ENCODE measurements around the gene PRLR.
"Not testable (repeated sequence)": the region's sequence is repeated elsewhere in the genome, so short reads cannot be mapped to it uniquely, and the experiment has no call there.

PRLR gene

DNA sequence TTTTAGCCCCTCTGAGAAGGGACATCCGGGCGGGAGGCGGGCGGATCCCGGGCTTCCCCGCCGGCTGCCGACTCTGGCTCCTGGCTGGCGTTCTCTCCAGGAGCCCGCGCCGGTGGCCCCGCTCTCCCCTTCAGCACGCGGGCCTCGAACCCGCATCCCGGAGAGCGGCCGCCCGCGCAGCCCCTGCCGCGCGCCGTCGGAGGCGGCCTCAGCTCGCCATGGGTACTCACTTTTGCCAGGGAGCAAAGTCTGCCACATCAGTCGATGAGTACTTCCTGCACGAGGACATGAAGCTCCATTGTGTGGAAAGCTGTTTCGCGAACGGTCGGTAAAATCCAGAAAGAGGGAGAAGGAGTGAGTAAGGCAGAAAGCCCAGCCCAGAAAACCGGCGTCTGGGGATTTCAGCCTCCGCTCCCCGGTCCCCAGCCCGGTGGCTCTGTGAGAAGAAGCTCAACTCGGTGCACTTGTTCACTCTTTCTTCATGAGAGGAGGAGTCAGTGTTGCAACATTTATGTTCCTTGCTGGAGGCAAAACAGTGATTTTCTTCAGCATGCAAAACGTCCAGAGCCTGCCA, at the start of gene PRLR:
TSS of gene PRLR (minus strand) at position 450 of the 574 bp plus-strand sequence. CDS start 140,867 bp downstream, outside the sequence.
- no peak for ATAC-seq

DNA sequence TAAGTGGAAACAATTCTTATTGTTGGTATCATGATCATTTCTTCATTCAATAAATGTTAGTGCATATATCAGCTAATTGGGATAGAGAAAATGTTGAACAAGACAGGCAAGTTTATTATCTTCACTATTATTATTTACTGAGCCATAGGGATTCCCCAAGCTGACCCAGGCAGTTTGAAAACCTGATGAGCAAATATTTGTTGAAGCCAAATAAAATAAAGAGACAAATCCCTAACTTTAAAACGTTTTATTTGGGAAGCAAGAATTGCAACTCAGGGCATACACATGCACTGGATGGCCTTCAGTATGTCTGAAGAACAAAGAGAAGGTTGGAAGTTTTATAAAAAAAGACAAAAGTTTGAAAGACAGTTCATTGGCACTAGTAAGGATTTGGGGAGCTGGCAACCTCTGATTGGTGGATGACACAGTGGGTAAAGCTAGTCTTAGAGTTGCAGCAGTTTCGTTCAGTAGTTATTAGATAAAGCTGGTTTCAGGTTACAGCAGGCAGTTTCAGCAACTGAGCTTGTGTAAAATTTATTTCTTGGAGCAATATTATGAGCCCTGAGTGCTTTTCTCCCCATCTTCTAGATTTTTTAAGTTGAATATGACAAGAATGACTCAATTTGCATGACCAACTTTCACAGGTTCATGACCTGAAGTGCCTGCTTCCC, 44.7 kb upstream of the PRLR start:
- ATAC-seq = no peak

DNA sequence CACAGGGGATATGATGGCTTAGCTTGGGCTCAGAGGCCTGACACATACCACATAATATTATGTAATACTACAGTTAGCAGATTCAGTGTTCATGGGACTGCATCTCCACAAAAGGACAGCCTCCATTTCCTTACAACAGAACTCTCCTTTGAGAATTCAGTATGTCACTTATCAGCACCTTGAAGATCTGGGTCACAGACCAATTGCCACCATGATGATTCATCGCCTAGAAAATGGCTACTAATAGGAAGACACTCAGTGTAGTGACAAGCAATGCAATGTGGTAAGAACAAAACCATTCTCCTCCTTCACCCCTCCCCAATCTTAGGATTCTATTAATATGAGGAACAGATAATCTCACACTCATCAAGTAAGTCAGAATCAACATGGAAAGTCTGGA, 38.7 kb upstream of the PRLR start:
- no peak for ATAC-seq

DNA sequence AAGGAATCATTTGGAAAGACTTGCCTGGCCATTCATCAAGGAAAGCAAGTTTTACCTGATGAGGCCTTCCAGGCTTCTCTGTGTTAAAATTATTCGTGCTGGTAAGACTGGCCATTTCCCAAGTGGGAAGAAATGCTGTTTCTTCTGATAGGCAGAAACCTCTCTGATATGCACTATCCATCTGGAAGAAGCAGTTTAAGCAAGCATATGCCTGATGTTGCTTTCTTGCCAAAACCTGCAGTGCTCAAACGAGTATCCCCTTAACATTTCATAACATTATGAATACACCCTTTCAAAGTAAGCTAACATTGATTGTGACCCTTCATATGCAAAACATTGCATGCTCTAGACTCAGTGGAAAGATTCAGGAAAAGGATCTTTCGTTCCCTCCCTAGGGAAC, 36.0 kb upstream of the PRLR start:
- no peak for ATAC-seq

DNA sequence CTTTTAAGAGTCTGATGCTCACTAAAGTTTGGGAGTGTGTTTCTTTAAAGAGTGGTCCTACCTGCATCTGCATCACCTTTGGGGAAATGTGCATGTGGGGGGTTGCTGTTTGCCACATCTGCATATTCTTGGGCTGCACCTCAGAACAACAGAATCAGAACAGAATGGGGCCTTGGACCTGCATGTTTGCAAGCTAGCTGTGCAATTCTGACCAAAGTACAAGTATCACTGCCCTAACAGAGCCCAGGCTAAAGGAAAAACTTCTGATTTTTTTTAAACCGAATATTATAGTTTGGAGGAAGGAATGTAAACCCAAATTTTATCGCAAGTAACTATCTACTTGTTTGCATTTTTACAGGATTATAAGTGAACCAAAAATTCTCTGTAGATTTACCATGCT, 34.2 kb upstream of the PRLR start:
- ATAC-seq = no peak

DNA sequence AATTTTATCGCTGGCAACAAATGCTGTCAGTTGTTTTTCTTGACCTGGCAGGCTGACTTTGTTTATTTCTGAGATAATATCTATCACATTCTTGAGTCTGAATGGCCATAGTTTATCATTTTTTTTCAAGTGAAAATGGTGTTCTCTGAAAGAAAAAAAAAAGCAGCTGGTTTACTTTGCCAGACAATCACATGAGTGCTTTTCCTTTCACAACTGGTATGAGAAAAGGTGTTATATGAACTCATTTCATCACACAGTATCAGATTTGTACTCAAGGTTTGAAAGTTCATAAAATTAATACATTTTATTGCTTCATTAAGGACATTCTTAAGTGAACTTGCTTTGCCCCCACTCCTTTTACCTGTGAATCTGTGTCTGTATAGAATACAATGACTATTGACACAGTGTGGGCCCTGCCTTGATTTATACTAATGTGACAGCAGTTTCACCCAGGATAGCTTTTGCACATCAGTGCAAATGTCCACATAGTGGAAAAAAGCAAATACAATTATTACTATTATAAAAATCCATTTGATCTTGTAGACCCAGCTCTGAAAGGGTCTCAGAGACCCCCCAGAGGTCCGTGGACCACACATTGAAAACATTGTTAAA, 33.1 kb upstream of the PRLR start:
- ATAC-seq = no peak

DNA sequence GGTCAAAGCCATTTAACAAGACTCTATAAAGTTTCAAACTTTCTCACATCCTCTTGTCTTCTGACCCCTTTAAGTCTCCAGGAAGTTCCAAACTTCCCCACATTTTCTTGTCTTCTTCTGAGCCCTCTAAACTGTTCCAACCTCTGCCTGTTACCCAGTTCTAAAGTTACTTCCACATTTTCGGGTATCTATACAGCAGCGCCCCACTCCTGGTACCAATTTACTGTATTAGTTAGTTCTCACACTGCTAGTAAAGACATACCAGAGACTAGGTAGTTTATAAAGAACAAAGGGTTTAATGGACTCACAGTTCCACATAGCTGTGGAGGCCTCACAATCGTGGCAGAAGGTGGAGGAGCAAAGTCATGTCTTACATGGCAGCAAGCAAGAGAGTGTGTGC, 23.3 kb upstream of the PRLR start:
- ATAC-seq = no peak

- no peak for ATAC-seq
Measured at GRCh38 chr5:35252963-35253362, 22.7 kb upstream of the PRLR start.

DNA sequence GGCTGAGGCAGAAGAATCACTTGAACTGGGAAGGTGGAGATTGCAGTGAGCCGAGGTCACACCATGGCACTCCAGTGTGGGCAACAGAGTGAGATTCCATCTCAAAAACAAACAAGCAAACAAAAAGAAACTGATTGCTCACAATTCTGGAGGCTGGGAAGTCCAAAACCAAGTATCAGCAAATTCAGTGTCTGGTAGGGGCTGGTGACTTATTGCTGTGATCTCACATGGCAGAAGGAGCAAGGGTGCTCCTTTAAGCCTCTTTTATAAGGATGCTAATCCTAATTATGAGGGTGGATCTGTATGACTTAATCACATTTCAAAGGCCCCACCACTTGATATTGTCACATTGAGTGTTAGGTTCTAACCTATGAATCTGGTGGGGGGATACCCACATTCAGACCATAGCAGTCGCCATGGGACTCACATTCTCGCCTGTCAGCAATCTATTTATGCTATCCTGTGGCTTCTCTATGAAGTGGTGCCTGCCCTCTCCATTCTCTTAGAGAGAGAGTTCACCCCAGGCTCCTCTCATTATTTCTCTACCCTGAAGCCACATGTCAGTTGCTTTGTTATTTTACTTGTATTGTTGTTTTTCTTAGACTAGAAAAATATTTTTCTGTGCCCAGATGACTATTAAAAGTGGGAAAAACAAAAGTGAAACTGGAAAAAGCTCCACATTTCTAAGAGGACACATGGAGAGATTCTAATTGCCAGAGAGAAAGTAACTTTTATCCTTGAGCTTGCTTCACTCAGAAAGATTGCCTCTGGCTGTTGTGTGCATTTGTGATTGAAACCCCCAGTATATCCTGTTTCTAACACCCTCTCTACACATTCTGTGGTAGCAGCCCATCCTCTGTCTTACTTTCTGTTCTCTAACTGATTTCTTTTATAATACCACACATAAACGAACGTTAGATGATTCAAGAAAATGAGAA, 18.8 kb upstream of the PRLR start:
- ATAC-seq = no peak

- no peak for ATAC-seq
Measured at GRCh38 chr5:35247648-35248034, 17.4 kb upstream of the PRLR start.

DNA sequence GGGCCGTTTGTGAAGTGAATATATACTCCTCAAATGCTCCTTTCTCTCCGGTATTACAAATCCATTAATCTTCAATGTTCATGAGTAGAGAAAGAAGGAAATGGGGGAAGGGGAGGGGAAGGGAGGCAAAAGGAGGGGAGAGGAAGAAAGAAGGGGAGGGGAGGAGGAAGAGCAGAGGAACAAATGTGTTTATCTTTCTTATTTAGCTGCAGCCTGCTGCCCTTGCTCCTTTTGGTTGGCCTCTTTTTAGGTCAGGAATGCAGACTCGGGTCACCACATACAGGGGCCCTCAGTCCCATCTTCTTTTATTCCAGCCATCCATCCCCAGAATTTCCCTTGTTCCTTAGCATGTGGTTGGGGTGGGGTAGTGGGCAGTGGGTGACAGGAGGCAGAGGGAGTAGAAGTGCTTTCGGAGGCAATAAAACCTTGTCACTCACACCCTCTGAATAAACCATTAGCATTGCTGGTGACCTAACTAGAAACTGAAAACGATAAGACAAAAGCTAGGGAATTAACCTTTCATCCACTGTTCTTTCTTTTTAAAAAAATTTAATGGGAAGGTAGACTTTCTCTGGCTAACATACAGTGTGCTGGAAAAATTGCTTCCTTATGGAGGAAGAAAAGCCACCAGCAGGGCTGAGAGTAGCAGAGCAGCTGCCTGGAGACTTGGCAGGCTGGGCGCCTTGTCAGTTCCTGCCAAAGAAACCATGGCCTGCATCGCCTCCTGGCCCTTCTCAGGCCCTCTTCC, 16.8 kb upstream of the PRLR start:
- no peak for ATAC-seq

- no peak for ATAC-seq
Measured at GRCh38 chr5:35246411-35246810, 16.1 kb upstream of the PRLR start.

- not testable (repeated sequence) for ATAC-seq
Measured at GRCh38 chr5:35245371-35245770, 15.1 kb upstream of the PRLR start.

- ATAC-seq = no peak
Measured at GRCh38 chr5:35244171-35244570, 13.9 kb upstream of the PRLR start.

GRCh38 chr5:35242702-35243258, 12.5 kb upstream of the PRLR start:
- no peak for ATAC-seq

DNA sequence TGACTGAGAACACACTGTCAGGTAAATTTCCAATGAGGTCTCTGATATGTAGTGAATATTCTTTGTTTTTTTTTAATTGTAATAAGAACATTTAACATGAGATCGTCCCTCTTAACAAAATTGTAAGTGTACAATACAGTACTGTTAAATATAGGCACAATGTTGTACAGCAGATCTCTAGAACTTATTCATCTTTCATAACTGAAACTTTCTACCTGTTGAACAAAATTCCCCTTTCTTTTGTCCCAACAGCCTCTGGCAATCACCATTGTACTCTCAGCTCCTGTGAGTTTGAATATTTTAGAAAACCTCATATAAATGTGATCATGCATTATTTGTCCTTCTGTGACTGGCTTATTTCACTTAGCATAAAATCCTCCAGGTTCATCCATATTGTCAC, 10.6 kb upstream of the PRLR start:
- no peak for ATAC-seq

DNA sequence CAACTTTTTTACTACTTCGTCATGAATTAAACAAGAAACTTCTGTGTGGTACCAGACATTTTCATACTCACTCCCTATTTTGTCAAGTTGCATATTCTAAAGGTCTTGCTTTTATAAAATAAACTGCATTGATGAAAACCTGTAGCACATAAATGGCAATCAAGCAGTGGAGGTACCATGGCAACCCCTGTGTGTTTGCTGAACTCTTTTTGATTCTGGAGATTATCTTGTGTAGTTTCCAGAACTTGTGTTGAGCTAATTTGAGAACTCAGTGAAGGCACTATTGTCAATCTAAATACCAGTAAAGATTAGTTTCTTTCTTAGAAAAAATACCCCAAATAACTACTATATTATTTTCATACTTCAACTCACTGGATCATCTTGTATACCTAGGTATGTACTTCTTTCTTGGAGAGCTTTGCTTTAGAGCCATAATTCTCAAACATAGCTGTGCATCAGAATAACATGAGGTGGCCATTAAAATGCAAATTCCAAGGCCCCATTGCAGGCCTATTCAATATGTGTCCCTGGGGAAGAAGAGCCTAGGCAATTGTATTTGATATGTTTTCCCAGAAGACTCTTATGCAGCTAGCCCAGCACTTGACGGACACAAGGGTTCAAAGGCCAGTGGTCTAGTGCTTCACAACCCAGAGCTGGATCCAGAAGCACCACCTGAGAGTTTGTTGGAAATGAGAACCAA, 9.8 kb upstream of the PRLR start:
- no peak for ATAC-seq

DNA sequence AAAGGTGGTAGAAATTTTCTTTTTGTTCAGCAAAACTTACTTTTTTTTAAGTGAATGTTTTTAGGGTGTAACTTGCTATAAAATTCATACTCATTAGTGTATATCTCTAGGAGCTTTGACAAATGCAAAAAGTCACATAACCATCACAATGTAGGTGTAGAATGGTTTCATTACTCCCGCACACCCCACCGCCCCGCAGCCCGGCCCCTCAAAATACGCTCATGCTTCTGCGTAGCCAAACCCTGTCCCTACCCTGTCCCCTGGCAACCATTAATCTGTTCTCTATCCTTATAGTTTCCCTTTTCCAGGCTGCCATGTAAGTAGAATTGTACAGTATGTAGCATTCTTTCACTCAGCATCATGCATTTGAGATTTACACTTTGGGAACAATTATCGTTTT, 9.2 kb upstream of the PRLR start:
- no peak for ATAC-seq

- no peak for ATAC-seq
Measured at GRCh38 chr5:35237580-35238376, 7.5 kb upstream of the PRLR start.

- no peak for ATAC-seq
Measured at GRCh38 chr5:35236770-35237169, 6.5 kb upstream of the PRLR start.

DNA sequence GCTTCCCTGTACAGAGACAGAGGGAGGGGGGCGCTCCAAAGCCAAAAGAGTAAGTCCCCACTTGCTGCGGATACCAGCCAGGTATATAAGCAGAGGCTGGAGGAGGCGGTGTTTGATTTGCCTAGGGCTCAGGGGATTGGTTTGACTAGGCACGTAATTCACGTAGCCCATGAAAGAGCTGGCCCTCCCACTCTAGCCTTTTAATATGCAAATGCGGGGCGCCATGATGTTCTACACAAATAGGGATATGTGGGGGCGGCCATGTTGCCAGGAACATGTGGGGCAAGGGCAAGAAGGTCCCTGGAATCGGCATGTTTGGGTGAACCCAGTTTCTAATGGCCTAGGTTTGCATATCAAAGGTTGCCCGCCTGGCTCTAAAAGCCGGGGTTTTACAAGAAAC, 3.3 kb upstream of the PRLR start:
- no peak for ATAC-seq

All from activated CD4-positive, CD25-positive, alpha-beta regulatory T cell treated with anti-CD3 and anti-CD28 coated beads, Interleukin-2, amount 50 U/mL, for 24 hours (primary cell).